Ishikawa (cell line): ENCODE data around the gene SNAP91.

Experiments used
- CEBPB ChIP-seq: IDR thresholded peaks from 2 replicates; pipeline ENCODE4 v1.6.1; 2012
- CREB1 ChIP-seq: IDR thresholded peaks from 2 replicates; pipeline ENCODE4 v1.6.1; 2012; ENCODE audit warnings: low read depth
- EGR1 ChIP-seq: IDR thresholded peaks from 2 replicates; pipeline ENCODE4 v1.6.1; 2012
- EP300 ChIP-seq: IDR thresholded peaks from 2 replicates; pipeline ENCODE4 v1.6.1; 2012; ENCODE audit warnings: borderline replicate concordance
- FOXM1 ChIP-seq: IDR thresholded peaks from 2 replicates; pipeline ENCODE4 v1.6.1; 2012; ENCODE audit warnings: low read depth, borderline replicate concordance
- MAX ChIP-seq: IDR thresholded peaks from 2 replicates; pipeline ENCODE4 v1.6.1; 2012
- NFIC ChIP-seq: IDR thresholded peaks from 2 replicates; pipeline ENCODE4 v1.6.1; 2012
- RAD21 ChIP-seq: IDR thresholded peaks from 2 replicates; pipeline ENCODE4 v1.6.1; 2012; ENCODE audit warnings: low read depth
- REST ChIP-seq: IDR thresholded peaks from 2 replicates; pipeline ENCODE4 v1.6.1; 2012; ENCODE audit warnings: low read depth, mild to moderate bottlenecking
- TAF1 ChIP-seq: IDR thresholded peaks from 2 replicates; pipeline ENCODE4 v1.6.1; 2012; ENCODE audit warnings: low read depth, mild to moderate bottlenecking
- TCF12 ChIP-seq: IDR thresholded peaks from 2 replicates; pipeline ENCODE4 v1.6.1; 2012; ENCODE audit warnings: low read depth
- TEAD4 ChIP-seq: IDR thresholded peaks from 2 replicates; pipeline ENCODE4 v1.6.1; 2012
- YY1 ChIP-seq: IDR thresholded peaks from 2 replicates; pipeline ENCODE4 v1.6.1; 2012; ENCODE audit warnings: low read depth
- ZBTB7A ChIP-seq: IDR thresholded peaks from 2 replicates; pipeline ENCODE4 v1.6.1; 2012; ENCODE audit warnings: low read depth

- no peak for TF ChIP-seq RAD21
- no peak for TF ChIP-seq CREB1
- TF ChIP-seq TEAD4, result no peak
- no peak for TF ChIP-seq TAF1
- TF ChIP-seq FOXM1, result no peak
- TF ChIP-seq YY1, result no peak
- no peak for TF ChIP-seq MAX
- no peak for TF ChIP-seq EP300
- TF ChIP-seq EGR1, result no peak
- TF ChIP-seq ZBTB7A, result no peak
- no peak for TF ChIP-seq REST
- TF ChIP-seq CEBPB, result no peak
- TF ChIP-seq TCF12, result no peak
- TF ChIP-seq NFIC, result no peak
Observed at GRCh38 chr6:83717809-83718208, 8.9 kb upstream of the SNAP91 start.
